HL-60 (cell line): ENCODE results near the gene MYOZ3.

Source experiments
- DNase-seq, 2 experiments: peaks; one replicate each; pipeline ENCODE4 v3.0.0-alpha.2; 2010 to 2020; ENCODE audit warnings: low read depth in 1 of 2, low spot score in 1 of 2
- H3K27ac ChIP-seq: fragments of 250-450 bp; sonication (Bioruptor Pico); replicated peaks from 2 replicates; pipeline ENCODE4 v1.5.1; 2020; ENCODE audit warnings: mild to moderate bottlenecking, moderate library complexity
- H3K27me3 ChIP-seq: fragments of 250-450 bp; sonication (Bioruptor Pico); 2 replicates; pipeline ENCODE4 v1.5.1; 2021; ENCODE audit warnings: mild to moderate bottlenecking, moderate library complexity; ENCODE audit not compliant: insufficient read depth, poor library complexity, severe bottlenecking
- H3K4me3 ChIP-seq: replicated peaks from 2 replicates; pipeline ENCODE4 v1.5.1; 2011; ENCODE audit warnings: mild to moderate bottlenecking, control low read depth, low read length; ENCODE audit not compliant: insufficient read depth
- GABPA ChIP-seq: IDR thresholded peaks from 2 replicates; pipeline ENCODE4 v1.6.1; 2012; ENCODE audit warnings: low read depth
- POLR2AphosphoS5 ChIP-seq: IDR thresholded peaks from 2 replicates; pipeline ENCODE4 v1.6.1; 2012; ENCODE audit warnings: low read depth
- SPI1 ChIP-seq: IDR thresholded peaks from 2 replicates; pipeline ENCODE4 v1.6.1; 2012; ENCODE audit warnings: low read depth, mild to moderate bottlenecking, borderline replicate concordance
- TF ChIP-seq, protein P1 (sequence below): IDR thresholded peaks from one replicate; pipeline ENCODE4 v1.5.1; 2011; ENCODE audit warnings: low read length, control low read depth, inconsistent platforms; ENCODE audit not compliant: insufficient read depth
- TF ChIP-seq, protein P2 (sequence below): IDR thresholded peaks from 2 replicates; pipeline ENCODE4 v1.6.1; 2012; ENCODE audit warnings: low read depth; ENCODE audit not compliant: insufficient replicate concordance

MYOZ3 gene

DNA sequence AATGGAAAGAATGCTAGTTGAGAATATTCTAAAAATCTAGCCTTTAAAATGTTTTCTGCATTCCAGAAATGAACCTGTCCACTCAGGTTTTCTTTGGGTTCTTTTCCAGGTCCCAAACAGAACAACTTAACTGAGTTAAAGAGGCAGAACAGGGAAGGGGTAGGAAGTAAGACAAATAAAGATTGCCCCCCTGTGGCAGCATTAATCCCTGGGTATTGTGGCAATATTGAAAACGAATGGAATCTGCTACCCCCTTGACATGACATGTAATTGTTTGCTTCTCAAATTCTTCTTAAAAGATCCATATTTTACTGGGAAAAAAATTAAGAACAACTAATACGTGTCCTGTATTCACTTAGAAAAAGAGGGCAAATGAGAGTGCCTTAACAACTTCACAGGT is 49.1 kb downstream of the MYOZ3 start:
- H3K4me3 ChIP-seq, result no peak overlapping the region
- H3K27me3 ChIP-seq, result no peaks in the 10 kb centered on the region
- no peak overlapping the region for H3K27ac ChIP-seq
- DNase-seq, result no peak
- TF ChIP-seq, protein P1, sequence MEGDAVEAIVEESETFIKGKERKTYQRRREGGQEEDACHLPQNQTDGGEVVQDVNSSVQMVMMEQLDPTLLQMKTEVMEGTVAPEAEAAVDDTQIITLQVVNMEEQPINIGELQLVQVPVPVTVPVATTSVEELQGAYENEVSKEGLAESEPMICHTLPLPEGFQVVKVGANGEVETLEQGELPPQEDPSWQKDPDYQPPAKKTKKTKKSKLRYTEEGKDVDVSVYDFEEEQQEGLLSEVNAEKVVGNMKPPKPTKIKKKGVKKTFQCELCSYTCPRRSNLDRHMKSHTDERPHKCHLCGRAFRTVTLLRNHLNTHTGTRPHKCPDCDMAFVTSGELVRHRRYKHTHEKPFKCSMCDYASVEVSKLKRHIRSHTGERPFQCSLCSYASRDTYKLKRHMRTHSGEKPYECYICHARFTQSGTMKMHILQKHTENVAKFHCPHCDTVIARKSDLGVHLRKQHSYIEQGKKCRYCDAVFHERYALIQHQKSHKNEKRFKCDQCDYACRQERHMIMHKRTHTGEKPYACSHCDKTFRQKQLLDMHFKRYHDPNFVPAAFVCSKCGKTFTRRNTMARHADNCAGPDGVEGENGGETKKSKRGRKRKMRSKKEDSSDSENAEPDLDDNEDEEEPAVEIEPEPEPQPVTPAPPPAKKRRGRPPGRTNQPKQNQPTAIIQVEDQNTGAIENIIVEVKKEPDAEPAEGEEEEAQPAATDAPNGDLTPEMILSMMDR, result peak; percentile 6
- TF ChIP-seq, protein P2, sequence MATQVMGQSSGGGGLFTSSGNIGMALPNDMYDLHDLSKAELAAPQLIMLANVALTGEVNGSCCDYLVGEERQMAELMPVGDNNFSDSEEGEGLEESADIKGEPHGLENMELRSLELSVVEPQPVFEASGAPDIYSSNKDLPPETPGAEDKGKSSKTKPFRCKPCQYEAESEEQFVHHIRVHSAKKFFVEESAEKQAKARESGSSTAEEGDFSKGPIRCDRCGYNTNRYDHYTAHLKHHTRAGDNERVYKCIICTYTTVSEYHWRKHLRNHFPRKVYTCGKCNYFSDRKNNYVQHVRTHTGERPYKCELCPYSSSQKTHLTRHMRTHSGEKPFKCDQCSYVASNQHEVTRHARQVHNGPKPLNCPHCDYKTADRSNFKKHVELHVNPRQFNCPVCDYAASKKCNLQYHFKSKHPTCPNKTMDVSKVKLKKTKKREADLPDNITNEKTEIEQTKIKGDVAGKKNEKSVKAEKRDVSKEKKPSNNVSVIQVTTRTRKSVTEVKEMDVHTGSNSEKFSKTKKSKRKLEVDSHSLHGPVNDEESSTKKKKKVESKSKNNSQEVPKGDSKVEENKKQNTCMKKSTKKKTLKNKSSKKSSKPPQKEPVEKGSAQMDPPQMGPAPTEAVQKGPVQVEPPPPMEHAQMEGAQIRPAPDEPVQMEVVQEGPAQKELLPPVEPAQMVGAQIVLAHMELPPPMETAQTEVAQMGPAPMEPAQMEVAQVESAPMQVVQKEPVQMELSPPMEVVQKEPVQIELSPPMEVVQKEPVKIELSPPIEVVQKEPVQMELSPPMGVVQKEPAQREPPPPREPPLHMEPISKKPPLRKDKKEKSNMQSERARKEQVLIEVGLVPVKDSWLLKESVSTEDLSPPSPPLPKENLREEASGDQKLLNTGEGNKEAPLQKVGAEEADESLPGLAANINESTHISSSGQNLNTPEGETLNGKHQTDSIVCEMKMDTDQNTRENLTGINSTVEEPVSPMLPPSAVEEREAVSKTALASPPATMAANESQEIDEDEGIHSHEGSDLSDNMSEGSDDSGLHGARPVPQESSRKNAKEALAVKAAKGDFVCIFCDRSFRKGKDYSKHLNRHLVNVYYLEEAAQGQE, result no peak
- TF ChIP-seq POLR2AphosphoS5, result no peak

DNA sequence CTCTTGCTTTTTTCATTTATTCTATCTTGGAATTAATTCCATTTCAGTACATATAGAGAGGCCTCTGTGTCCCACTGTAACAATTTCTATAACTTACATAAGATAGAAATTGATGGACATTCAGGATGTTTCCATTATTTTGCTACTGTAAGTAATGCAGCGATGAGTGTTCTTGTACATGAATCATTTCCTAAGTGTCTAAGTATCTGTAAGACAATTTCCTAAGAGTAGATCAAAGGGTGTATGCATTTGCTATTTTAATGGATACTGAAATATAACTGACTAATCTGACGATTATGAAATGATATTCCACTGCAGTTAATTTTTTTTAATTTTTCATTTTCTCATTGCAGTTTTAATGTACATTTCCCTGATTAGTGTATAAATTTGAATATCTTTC is 62.8 kb downstream of the MYOZ3 start:
- no peak overlapping the region for H3K27ac ChIP-seq
- no peak for TF ChIP-seq SPI1
- TF ChIP-seq, protein P2, result no peak
- TF ChIP-seq GABPA, result no peak
- TF ChIP-seq, protein P1, result no peak
- no peak for TF ChIP-seq POLR2AphosphoS5
- H3K27me3 ChIP-seq, result no peaks in the 10 kb centered on the region
- no peak overlapping the region for H3K4me3 ChIP-seq
- DNase-seq, result no peak
